B cell (primary cell): ENCODE measurements around the gene NUP93. TPM values are rescaled to one million over a fixed set of nuclear protein-coding genes. Genes with fewer than 3 reads are reported as not detected.

Source experiments
- ATAC-seq: fragments of 200-7000 bp; cut with Tn5 transposase; one replicate; pipeline ENCODE4 v1.10.0; 2021; ENCODE audit warnings: low read depth, mild to moderate bottlenecking, moderate number of reproducible peaks, moderate library complexity
- CTCF ChIA-PET: fragments of 350-600 bp; sonication (Branson Sonifier 250); formaldehyde crosslinking; loops from one replicate; lab custom pipeline; 2021; ENCODE audit warnings: antibody characterized with exemption, inconsistent platforms; lab: Charles Lee
- POLR2A ChIA-PET: fragments of 350-600 bp; sonication (Branson Sonifier 250); formaldehyde crosslinking; loops from one replicate; lab custom pipeline; 2021; ENCODE audit warnings: antibody characterized with exemption; lab: Charles Lee
- DNase-seq: peaks from one replicate; pipeline ENCODE4 v3.0.0; 2013
- H2AFZ ChIP-seq: 2 replicates; pipeline ENCODE4 v1.6.1; 2012; ENCODE audit warnings: mild to moderate bottlenecking, low read depth, low read length; ENCODE audit not compliant: insufficient read depth, poor library complexity, severe bottlenecking
- H3K27ac ChIP-seq, 2 donors: 1 replicate in 1 of 2; 2 replicates in 1 of 2; pipeline ENCODE4 v1.5.1; 2012 to 2013; ENCODE audit warnings: low read length in 2 of 2, mild to moderate bottlenecking in 2 of 2, moderate library complexity in 1 of 2
- H3K27me3 ChIP-seq, 4 experiments: fragments of 200-600 bp in 1 of 4; sonication (generic) in 1 of 4; replicated peaks in 1 of 4; 1 replicate in 2 of 4; 2 replicates in 2 of 4; pipeline versions ENCODE4 v1.6.1 to v1.7.0; 2013 to 2016; ENCODE audit warnings: low read length in 3 of 4, mild to moderate bottlenecking in 2 of 4, mixed read lengths in 1 of 4, moderate library complexity in 1 of 4; ENCODE audit not compliant: insufficient read depth in 4 of 4, control insufficient read depth in 3 of 4; ENCODE audit errors: control extremely low read depth in 1 of 4
- H3K36me3 ChIP-seq, 2 experiments: replicated peaks in 1 of 2; 1 replicate in 1 of 2; 2 replicates in 1 of 2; pipeline versions ENCODE4 v1.6.1 to v1.7.1; 2013; ENCODE audit warnings: low read length in 1 of 2; ENCODE audit not compliant: insufficient read depth in 2 of 2, control insufficient read depth in 1 of 2; ENCODE audit errors: control extremely low read depth in 1 of 2, extremely low read depth in 1 of 2
- H3K4me1 ChIP-seq, 2 donors: fragments of 200-600 bp in 1 of 2; sonication (generic) in 1 of 2; 1 replicate in 1 of 2; 2 replicates in 1 of 2; pipeline versions ENCODE4 v1.5.1 to v1.6.1; 2013 to 2017; ENCODE audit warnings: low read length in 2 of 2; ENCODE audit not compliant: control insufficient read depth in 2 of 2, insufficient read depth in 2 of 2
- H3K4me2 ChIP-seq: replicated peaks from 2 replicates; pipeline ENCODE3; 2012; ENCODE audit warnings: mild to moderate bottlenecking, low read depth, low read length; ENCODE audit not compliant: poor library complexity, severe bottlenecking
- H3K4me3 ChIP-seq, 5 experiments: fragments of 200-600 bp in 1 of 5; sonication (generic) in 1 of 5; 1 replicate in 3 of 5; 2 replicates in 2 of 5; pipeline versions ENCODE4 v1.5.1 to v1.7.0; 2011 to 2016; ENCODE audit warnings: low read length in 4 of 5, mild to moderate bottlenecking in 4 of 5, low read depth in 2 of 5, control low read depth in 1 of 5, moderate library complexity in 1 of 5; ENCODE audit not compliant: insufficient read depth in 1 of 5; ENCODE audit errors: control extremely low read depth in 1 of 5, extremely low read depth in 1 of 5
- H3K79me2 ChIP-seq: fragments of 200-600 bp; sonication (generic); one replicate; pipeline ENCODE4 v1.6.0; 2016; ENCODE audit warnings: low read length; ENCODE audit not compliant: control insufficient read depth, insufficient read depth
- H3K9ac ChIP-seq: fragments of 200-600 bp; sonication (generic); 2 replicates; pipeline ENCODE4 v1.6.1; 2017; ENCODE audit warnings: mild to moderate bottlenecking, low read length, moderate library complexity
- H3K9me3 ChIP-seq, 3 donors: one replicate each; pipeline versions ENCODE4 v1.6.1 to v1.7.1; 2013; ENCODE audit warnings: low read length in 2 of 3; ENCODE audit not compliant: control insufficient read depth in 2 of 3, insufficient read depth in 1 of 3; ENCODE audit errors: control extremely low read depth in 1 of 3
- H4K20me1 ChIP-seq: 2 replicates; pipeline ENCODE4 v1.6.0; 2012; ENCODE audit warnings: mild to moderate bottlenecking, low read length; ENCODE audit not compliant: insufficient read depth, control insufficient read depth, poor library complexity, severe bottlenecking
- H3K27ac Mint-ChIP-seq: one replicate; pipeline ENCODE4 v1.8.0; 2021; ENCODE audit warnings: mixed read lengths
- H3K27me3 Mint-ChIP-seq: one replicate; pipeline ENCODE4 v1.8.0; 2021; ENCODE audit warnings: mixed read lengths
- H3K4me1 Mint-ChIP-seq: one replicate; pipeline ENCODE4 v1.8.0; 2021; ENCODE audit warnings: mixed read lengths
- H3K4me3 Mint-ChIP-seq: one replicate; pipeline ENCODE4 v1.8.0; 2021; ENCODE audit warnings: mixed read lengths
- H3K9me3 Mint-ChIP-seq: one replicate; pipeline ENCODE4 v1.8.0; 2022; ENCODE audit warnings: mixed read lengths; ENCODE audit not compliant: insufficient read depth
- CTCF ChIP-seq: fragments of 200-600 bp; IDR thresholded peaks from one replicate; pipeline ENCODE4 v1.8.0; 2022; ENCODE audit warnings: antibody characterized with exemption, mild to moderate bottlenecking
- EZH2 ChIP-seq: IDR thresholded peaks from 2 replicates; pipeline ENCODE4 v1.6.1; 2012; ENCODE audit warnings: borderline replicate concordance, low read depth, mild to moderate bottlenecking, moderate library complexity, low read length; ENCODE audit not compliant: insufficient read depth, poor library complexity, severe bottlenecking
- whole genome bisulfite sequencing: methylation state at CpG from one replicate; pipeline ENCODE4 v1.1.5; 2013; ENCODE audit warnings: missing lambda C conversion rate; ENCODE audit not compliant: insufficient coverage; 5-methylcytosine and 5-hydroxymethylcytosine counted together
- intact Hi-C: fragments of 100-400 bp; cut with micrococcal nuclease; formaldehyde crosslinking; loops from one replicate; pipeline ENCODE4 v1.10.0; 2022
- polyA plus RNA-seq: library from polyadenylated mRNA; depleted of rRNA; stranded (reverse); fragments of >200 nt; gene quantifications from 2 replicates; pipeline ENCODE4 v1.2.3, GENCODE V29; 2012
- total RNA-seq, 2 donors: library from RNA; stranded (reverse); fragments of 120-200 nt in 1 of 2; gene quantifications; 1 replicate in 1 of 2; 2 replicates in 1 of 2; pipeline versions ENCODE4 v1.2.3 to v1.2.4, GENCODE V29; 2013 to 2022

Gene NUP93
- total and polyA plus RNA-seq, 2 donors (not counting 1 experiment from before 2014, with no cell fraction given), result 23.6 to 64.6 TPM

GRCh38 chr16:56871172-56871593, 141.3 kb downstream of the NUP93 start:
- Mint-ChIP-seq H3K4me1 (peaks cover 37% of the 10 kb centered on the region), H3K4me3 (peak overlapping the region; percentile 71), H3K9me3 (no peaks in the 10 kb centered on the region), H3K27me3 (no peaks in the 10 kb centered on the region), H3K27ac (peak overlapping the region; percentile 85)
- Histone ChIP-seq H3K27ac (peak overlapping the region in 1 of 2 donors; percentile 7), H3K36me3 (no peaks in the 10 kb centered on the region), H3K9me3 (no peaks in the 10 kb centered on the region), H2AFZ (no peak overlapping the region), H4K20me1 (no peaks in the 10 kb centered on the region), H3K79me2 (peaks cover 23% of the 10 kb centered on the region), H3K4me2 (peak overlapping the region; percentile 12), H3K4me3 (no peak overlapping the region), H3K27me3 (no peaks in the 10 kb centered on the region), H3K9ac (no peak overlapping the region), H3K4me1 (peaks cover 21 to 52% of the 10 kb centered on the region in 2 donors)
- TF ChIP-seq CTCF (no peak), EZH2 (no peak)
- ATAC-seq, result peak; percentile 31
- ChIA-PET POLR2A (interaction anchor here (0.7 to 6.4 kb wide), 2 partner anchors 40 to 61 kb away, joined by 4 to 68 read pairs; partner anchors contain the start of gene HERPUD1), CTCF (interaction anchor here (1.0 to 1.8 kb wide), 4 partner anchors 18 to 66 kb away, joined by 4 to 5 read pairs (median 4); partner anchors contain the start of gene HERPUD1)
- intact Hi-C loops, result no loop called here
- peak; percentile 65 for DNase-seq
- WGBS, result 59% methylated on average over 4 of the region's 7 CpGs

- intact Hi-C loops, result no loop called here
- peaks cover 29% of the 10 kb centered on the region for H3K4me1 Mint-ChIP-seq
- no peaks in the 10 kb centered on the region for H3K9me3 ChIP-seq
- WGBS, result 75% methylated on average over 7 of the region's 10 CpGs
- no peak overlapping the region for H3K4me3 ChIP-seq
- no peak overlapping the region for H3K4me2 ChIP-seq
- DNase-seq, result no peak
- H2AFZ ChIP-seq, result no peak overlapping the region
- no peak for TF ChIP-seq EZH2
- TF ChIP-seq CTCF, result no peak
- ChIA-PET CTCF (no interaction called here), POLR2A (interaction anchor here (0.5 to 0.7 kb wide), 2 partner anchors 9 to 147 kb away, joined by 4 to 10 read pairs; no protein-coding TSS in a partner anchor)
- no peaks in the 10 kb centered on the region for H4K20me1 ChIP-seq
- no peak overlapping the region for H3K4me3 Mint-ChIP-seq
- no peaks in the 10 kb centered on the region for H3K27me3 ChIP-seq
- no peak overlapping the region for H3K9ac ChIP-seq
- H3K27me3 Mint-ChIP-seq, result no peaks in the 10 kb centered on the region
- H3K36me3 ChIP-seq, result no peaks in the 10 kb centered on the region
- peaks cover 7% of the 10 kb centered on the region for H3K79me2 ChIP-seq
- no peaks in the 10 kb centered on the region for H3K9me3 Mint-ChIP-seq
- H3K4me1 ChIP-seq, result peaks cover 11 to 39% of the 10 kb centered on the region in 2 donors
- ATAC-seq, result no peak
- no peak overlapping the region for H3K27ac ChIP-seq
- no peak overlapping the region for H3K27ac Mint-ChIP-seq
Observed at GRCh38 chr16:56872863-56873391, 143.0 kb downstream of the NUP93 start.
